ENCODE measurements around the gene RBPJL. TPM values are rescaled to one million over a fixed set of nuclear protein-coding genes. Genes with fewer than 3 reads are reported as not detected.
A peak's percentile ranks its signal among the peaks of the same experiment; 100 is the strongest.

RBPJL gene
- total and polyA plus RNA-seq, 2 of the 13 experiments (the other 11 are each of a cell fraction or from before 2014, with no cell fraction given): not detected

DNA sequence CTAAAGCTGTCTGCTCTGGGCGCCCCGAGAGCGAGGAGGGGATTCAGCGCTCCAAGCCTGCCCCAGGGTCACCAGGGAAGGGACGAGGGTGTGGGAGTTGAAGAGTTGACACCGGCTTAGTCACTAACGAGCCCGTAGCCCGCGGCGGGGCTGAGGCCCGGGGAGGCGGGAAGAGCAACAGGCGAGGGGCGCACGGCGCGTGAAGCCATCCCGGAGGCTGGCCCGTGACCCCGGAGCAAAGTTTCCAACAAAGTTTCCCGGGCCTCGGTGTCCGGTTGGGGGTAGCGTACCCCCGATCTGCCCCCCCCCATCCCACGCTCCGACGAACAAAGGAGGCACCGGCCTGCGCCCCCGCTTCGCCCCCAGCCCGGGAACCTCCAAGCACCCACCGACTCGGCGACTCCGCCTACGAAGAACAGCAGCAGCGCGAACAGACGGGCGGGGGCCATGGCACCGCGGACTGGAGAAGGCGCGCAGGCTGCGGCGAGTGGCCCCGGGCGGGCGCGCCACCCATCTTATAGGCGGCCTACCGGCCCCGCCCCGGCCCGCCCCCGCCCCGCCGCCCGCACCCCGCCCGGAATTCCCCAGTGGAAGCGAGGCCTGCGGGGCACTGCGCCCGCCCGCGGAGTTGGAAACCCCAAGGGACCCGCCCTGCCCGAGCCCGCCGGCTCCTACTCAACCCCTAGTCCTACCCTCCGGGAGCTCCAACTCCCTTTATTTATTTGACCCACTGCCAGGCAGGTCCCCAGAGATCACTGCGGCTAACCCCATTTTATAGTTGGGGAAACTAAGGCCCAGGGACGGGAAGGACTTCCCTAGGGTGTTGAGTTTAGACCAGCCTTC lies 41.5 kb downstream of the RBPJL start, which contains the start of gene SDC4 (continued):
- TF ChIP-seq ZNF720 (CRISPR knock-in tag; IDR thresholded peaks at IDR 0.05) (no peak), ARNT (IDR thresholded peaks at IDR 0.05) (no peak), NCOA5 (CRISPR knock-in tag; IDR thresholded peaks at IDR 0.05) (no peak), NCOA1 (CRISPR knock-in tag; IDR thresholded peaks at IDR 0.05) (peak; percentile 86; the same call in 1 of the 2 replicates), KLF12 (CRISPR knock-in tag; IDR thresholded peaks at IDR 0.05; ENCODE audit: borderline replicate concordance) (0 out of 2 replicates have a peak, but pooled peaks have one; percentile 46), MED1 (CRISPR knock-in tag; IDR thresholded peaks at IDR 0.05) (peak; percentile 67; the same call in 1 of the 2 replicates), TCF12 (IDR thresholded peaks at IDR 0.05) (no peak), TCF12 (CRISPR knock-in tag; IDR thresholded peaks at IDR 0.05) (peak; percentile 82; the same call in 1 of the 2 replicates), KMT2B (CRISPR knock-in tag; IDR thresholded peaks at IDR 0.05) (no peak), ZNF501 (CRISPR knock-in tag; IDR thresholded peaks at IDR 0.05) (peak; percentile 63), ZNF274 (CRISPR knock-in tag; IDR thresholded peaks at IDR 0.05) (peak; percentile 74), ZC3H4 (CRISPR knock-in tag; IDR thresholded peaks at IDR 0.05; ENCODE audit: borderline replicate concordance) (no peak), ZNF441 (CRISPR knock-in tag; IDR thresholded peaks at IDR 0.05; ENCODE audit: borderline replicate concordance) (peak; percentile 66; the same call in 1 of the 2 replicates), ZNF761 (CRISPR knock-in tag; conservative IDR thresholded peaks at IDR 0.05) (peak; percentile 65; the same call in 1 of the 2 replicates), ZNF256 (CRISPR knock-in tag; conservative IDR thresholded peaks at IDR 0.05) (no peak), DR1 (CRISPR knock-in tag; IDR thresholded peaks at IDR 0.05) (peak; percentile 79), ZFP82 (CRISPR knock-in tag; IDR thresholded peaks at IDR 0.05; ENCODE audit: borderline replicate concordance) (peak; percentile 57; the same call in 1 of the 2 replicates)
- TF ChIP-seq, protein P1, sequence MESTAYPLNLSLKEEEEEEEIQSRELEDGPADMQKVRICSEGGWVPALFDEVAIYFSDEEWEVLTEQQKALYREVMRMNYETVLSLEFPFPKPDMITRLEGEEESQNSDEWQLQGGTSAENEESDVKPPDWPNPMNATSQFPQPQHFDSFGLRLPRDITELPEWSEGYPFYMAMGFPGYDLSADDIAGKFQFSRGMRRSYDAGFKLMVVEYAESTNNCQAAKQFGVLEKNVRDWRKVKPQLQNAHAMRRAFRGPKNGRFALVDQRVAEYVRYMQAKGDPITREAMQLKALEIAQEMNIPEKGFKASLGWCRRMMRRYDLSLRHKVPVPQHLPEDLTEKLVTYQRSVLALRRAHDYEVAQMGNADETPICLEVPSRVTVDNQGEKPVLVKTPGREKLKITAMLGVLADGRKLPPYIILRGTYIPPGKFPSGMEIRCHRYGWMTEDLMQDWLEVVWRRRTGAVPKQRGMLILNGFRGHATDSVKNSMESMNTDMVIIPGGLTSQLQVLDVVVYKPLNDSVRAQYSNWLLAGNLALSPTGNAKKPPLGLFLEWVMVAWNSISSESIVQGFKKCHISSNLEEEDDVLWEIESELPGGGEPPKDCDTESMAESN (CRISPR knock-in tag; conservative IDR thresholded peaks at IDR 0.05): peak; percentile 83; the same call in 1 of the 2 replicates
- TF ChIP-seq, protein P2, sequence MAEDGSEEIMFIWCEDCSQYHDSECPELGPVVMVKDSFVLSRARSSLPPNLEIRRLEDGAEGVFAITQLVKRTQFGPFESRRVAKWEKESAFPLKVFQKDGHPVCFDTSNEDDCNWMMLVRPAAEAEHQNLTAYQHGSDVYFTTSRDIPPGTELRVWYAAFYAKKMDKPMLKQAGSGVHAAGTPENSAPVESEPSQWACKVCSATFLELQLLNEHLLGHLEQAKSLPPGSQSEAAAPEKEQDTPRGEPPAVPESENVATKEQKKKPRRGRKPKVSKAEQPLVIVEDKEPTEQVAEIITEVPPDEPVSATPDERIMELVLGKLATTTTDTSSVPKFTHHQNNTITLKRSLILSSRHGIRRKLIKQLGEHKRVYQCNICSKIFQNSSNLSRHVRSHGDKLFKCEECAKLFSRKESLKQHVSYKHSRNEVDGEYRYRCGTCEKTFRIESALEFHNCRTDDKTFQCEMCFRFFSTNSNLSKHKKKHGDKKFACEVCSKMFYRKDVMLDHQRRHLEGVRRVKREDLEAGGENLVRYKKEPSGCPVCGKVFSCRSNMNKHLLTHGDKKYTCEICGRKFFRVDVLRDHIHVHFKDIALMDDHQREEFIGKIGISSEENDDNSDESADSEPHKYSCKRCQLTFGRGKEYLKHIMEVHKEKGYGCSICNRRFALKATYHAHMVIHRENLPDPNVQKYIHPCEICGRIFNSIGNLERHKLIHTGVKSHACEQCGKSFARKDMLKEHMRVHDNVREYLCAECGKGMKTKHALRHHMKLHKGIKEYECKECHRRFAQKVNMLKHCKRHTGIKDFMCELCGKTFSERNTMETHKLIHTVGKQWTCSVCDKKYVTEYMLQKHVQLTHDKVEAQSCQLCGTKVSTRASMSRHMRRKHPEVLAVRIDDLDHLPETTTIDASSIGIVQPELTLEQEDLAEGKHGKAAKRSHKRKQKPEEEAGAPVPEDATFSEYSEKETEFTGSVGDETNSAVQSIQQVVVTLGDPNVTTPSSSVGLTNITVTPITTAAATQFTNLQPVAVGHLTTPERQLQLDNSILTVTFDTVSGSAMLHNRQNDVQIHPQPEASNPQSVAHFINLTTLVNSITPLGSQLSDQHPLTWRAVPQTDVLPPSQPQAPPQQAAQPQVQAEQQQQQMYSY (CRISPR knock-in tag; IDR thresholded peaks at IDR 0.05): no peak
- TF ChIP-seq, protein P3, sequence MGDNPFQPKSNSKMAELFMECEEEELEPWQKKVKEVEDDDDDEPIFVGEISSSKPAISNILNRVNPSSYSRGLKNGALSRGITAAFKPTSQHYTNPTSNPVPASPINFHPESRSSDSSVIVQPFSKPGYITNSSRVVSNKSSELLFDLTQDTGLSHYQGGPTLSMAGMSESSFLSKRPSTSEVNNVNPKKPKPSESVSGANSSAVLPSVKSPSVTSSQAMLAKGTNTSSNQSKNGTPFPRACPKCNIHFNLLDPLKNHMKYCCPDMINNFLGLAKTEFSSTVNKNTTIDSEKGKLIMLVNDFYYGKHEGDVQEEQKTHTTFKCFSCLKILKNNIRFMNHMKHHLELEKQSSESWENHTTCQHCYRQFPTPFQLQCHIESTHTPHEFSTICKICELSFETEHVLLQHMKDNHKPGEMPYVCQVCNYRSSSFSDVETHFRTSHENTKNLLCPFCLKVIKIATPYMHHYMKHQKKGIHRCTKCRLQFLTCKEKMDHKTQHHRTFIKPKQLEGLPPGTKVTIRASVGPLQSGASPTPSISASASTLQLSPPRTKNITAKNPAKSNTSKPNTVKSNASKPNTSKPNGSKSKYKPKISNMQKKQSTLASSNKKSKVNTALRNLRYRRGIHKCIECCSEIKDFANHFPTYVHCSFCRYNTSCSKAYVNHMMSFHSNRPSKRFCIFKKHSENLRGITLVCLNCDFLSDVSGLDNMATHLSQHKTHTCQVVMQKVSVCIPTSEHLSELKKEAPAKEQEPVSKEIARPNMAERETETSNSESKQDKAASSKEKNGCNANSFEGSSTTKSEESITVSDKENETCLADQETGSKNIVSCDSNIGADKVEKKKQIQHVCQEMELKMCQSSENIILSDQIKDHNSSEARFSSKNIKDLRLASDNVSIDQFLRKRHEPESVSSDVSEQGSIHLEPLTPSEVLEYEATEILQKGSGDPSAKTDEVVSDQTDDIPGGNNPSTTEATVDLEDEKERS (CRISPR knock-in tag; IDR thresholded peaks at IDR 0.05): peak; percentile 84; the same call in 1 of the 2 replicates
- TF ChIP-seq, protein P4, sequence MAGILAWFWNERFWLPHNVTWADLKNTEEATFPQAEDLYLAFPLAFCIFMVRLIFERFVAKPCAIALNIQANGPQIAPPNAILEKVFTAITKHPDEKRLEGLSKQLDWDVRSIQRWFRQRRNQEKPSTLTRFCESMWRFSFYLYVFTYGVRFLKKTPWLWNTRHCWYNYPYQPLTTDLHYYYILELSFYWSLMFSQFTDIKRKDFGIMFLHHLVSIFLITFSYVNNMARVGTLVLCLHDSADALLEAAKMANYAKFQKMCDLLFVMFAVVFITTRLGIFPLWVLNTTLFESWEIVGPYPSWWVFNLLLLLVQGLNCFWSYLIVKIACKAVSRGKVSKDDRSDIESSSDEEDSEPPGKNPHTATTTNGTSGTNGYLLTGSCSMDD (CRISPR knock-in tag; IDR thresholded peaks at IDR 0.05): no peak

Data from HepG2 (cell line).